HG03565 (cell line): ENCODE data around the gene MAD1L1.
"Not testable (repeated sequence)": the region's sequence is repeated elsewhere in the genome, so short reads cannot be mapped to it uniquely, and the experiment has no call there.

Source experiments
- ATAC-seq: cut with Tn5 transposase; IDR thresholded peaks from one replicate; pipeline ENCODE4 v1.9.1; 2021; ENCODE audit warnings: mild to moderate bottlenecking, moderate library complexity; ENCODE audit not compliant: unreplicated experiment

MAD1L1 gene

DNA sequence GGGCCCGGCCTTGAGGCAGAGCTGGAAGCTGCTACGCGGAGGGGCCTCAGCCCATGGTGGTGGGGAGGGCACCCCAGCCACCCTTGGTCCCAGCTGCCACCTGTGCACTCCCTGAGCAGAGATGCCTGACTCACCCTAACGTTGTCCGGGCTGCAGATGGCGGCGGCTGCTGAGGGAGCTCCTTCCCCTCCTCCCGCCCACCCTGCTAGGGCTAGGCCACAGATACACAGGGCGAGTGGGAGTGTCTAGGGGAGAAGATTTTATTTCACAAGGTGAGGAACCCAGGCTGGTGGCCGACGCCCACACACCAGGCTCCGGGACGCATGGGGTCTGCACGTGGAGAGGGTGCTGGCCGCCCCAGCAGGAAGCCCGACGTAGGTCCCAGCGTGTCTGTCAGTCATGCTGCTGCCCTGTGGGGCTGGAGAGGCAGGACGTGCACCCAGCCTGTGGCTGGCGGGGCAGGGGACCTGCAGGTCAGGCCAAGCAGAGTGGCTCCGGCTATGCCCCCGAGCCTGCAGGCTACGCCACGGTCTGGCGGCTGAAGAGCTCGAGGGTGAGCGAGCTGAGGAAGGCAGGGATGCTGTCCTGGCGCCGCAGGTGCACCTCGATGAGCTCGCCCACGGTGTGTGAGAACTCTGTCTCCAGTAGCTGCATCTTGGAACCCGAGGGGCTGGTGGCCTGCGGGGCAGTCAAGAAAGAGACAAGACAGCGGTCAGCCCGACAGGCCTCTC lies 417.0 kb downstream of the MAD1L1 start:
- not testable (repeated sequence) for ATAC-seq

DNA sequence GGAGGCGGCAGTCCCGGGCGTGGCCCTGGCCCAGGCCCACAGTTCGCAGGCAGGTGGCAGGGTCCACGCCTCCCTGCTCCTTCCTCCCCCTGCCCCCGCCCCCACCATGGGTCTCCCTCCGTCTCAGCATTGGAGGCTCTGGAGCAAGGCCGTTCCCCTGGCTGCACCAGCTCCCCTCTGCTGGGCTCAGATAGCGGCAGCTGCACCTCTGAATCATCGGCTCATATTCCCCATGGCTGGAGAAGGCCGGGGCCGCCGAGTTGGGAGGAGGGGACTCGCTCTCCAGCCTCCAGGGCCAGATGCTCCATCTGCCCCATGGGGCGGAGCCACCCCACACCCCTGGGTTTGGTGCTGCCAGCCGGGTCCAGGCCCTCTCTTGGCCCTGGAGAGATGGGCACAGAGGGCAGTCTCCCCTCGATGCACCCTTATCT lies 417.7 kb downstream of the MAD1L1 start:
- ATAC-seq: no peak

DNA sequence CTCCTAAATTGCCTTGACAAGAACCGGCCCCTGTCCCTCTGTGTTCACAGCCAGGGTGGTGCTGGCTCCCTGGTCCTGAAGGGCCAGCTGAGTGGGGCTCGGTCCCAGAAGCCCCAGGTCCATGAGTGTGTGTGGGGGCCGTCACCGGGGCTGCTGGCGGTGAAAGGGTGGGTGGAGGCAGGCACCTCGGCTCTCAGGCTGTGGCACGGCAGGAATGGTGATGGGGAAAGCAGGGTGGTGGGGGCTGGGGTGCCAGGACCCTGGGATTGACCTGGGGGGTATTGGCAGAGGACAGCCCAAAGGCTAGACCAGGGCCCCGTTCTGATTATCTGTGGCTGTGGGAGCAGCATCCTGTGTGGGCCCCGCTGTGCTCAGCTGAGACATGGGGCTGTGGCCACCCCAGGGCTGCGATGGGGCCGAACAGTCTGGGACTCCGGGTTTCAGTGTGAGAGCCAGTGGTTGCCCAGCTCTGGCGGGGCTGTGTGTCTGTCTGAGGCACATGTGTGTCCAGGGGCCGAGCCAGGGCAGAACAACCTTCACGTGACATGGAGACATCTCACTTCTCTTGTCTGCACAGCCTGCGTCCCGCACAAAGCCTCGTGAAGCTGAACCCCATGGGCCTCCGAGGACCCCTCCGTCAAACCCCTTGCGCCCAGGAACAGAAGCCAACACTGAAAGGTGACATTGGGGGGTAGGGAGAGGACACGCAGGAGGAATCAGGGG lies 418.5 kb downstream of the MAD1L1 start:
- ATAC-seq: no peak

DNA sequence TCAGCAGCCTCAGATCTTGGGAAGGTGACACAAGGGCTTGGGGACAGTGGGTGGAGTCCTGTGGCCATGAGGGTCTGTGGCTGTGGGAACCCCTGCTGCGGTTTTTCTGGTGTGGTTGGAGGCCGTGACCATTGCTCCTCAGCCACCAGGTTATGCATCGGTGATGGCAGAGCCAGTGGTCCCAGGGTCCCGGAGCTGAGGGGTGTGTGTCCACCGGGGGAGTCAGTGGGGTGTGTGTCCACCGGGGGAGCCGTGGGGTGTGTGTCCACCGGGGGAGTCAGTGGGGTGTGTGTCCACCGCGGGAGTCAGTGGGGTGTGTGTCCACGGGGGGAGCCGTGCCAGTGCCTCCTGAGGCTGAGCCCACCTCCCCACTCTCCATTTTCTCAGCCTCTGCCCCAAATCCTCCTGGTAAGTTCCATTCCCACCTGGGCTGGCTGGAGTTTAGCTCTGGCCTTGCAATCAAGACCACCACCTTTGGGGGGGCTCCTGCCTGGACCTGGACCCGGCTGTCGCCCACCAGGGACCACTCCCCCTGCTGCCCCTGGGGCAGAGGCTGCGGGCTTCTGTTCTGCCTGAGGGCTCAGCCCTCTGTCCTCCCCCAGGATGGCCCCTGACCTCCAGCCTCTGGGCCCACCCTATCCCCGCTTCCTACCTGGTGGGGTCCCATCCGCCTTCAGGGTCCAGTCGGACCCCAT lies 419.2 kb downstream of the MAD1L1 start:
- no peak for ATAC-seq

DNA sequence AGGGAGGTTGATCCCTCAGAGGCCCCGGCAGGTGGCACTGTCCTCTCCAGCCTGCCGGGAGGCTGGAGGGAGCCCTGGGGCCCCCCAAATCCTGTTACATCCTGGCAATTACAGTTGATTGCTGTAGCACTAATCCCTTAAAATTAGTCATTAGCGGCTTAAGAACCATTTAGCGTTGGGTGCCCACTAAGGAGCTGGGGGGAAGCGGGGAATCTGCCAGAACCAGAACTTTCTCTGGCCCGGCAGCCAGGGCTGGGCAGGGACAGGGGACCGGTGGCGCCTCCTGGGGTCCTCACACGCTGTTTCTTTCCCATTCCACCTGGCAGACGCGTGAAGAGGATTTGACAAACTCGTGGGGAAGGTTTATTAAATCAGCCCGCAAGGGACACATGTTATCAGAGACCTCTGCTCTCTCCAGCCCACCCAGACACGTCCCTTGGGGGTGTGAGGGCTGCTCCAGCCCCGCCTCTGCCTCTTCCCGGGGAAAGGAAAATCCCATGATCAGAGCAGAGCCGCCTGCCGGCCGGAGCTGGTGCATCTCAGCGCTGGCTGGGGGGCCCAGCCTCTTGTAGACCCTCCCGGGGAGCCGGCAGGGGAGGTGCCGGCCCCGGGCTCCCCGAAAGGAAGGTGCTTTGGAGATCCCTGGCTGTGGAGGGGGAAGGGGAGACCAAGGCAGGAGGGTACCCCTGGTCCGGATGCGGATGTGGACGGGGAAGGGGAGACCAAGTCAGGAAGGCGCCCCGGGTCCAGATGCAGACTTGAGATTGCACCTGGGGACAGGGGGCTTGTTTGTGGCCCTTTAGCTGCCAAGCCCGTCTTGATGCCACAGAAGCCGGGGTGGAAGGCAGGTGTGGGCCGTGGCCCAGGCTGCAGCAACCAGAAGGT lies 420.0 kb downstream of the MAD1L1 start:
- no peak for ATAC-seq

DNA sequence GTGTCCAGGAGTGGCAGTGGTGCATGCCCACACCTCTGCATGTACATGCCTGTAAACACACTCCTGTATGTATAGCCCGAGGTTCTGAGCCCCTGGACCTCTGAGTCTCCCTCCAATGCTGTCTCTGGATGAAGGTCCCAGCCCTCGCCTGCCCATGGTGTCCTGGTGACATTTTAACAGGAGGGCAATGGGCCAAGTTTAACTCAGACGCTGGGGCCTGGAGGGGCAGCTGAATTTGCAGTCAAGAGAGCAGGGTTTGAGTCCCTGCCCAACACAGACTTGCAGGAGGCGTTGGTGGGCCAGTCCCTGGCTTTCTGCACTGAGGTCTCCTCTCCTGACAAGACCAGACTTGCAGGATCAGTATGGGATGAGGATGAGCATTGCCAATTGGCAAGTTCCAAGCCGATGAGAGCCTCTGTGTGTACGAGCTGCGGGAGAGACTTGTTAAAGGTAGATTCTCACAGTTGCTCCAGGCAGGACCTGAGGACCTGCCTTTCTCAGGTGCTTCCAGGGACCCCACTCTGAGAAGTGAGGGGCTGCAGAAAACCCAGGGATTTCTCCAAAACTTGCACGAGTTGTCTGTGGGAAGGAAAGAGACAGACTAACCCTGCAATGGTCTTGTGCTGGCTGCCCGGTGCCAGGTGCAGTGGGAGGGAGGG lies 420.8 kb downstream of the MAD1L1 start:
- ATAC-seq: no peak

DNA sequence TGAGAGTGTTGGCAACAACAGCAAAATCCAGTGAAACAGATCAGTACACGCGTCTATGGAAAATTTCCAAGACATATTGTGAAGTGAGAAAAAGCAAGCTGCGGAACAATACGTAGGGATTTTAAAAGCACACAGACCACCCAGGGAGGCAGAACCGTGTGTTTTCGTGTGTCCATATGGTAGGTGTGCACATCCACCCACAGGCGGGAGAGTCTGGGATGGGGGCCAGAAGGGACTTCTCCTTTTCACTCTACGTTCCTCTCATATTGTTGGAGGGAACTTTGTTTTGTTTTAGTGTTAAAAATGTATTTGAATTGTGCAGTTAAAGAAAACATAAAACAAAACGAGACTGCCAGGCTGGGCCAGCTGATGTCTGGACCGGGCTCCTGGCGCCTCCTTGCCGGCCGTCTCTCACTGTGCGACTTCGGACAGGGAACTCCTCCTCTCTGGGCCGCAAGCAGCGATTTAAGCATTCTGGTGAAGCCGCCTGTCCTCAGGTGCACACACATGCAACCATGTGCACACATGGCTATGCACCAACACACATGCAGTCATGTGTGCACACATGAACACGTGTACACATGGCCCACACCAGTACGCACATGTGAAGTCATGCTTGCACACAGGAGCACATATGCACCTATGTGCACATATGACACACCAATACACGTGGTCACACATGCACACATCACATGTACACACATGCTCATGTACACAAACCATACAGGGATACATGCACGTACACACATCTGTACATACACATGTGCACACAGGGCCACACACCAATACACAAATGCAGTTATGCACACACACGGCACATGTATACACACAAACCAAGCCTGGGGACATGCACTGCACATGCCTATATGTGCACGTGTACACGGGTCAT lies 421.5 kb downstream of the MAD1L1 start:
- ATAC-seq: no peak

DNA sequence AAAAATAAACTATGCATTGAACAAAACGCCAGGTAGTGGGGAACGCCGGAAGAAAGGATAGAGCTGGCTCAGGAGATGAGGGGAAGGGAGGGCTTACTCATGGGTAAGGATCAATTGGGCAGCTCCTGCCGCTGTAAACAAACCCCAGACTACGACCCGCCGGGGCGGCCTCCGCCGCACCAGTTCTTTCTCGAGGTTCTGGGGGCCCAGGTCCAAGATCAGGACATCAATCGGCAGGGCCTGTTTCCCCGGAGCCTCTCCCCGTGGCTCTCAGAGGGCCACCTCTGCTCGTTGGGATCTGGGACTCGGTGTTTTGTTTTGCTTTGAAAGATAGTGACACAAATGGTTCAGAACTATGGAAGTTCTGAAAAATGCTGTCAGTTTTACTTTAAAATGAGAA lies 422.2 kb downstream of the MAD1L1 start:
- no peak for ATAC-seq

DNA sequence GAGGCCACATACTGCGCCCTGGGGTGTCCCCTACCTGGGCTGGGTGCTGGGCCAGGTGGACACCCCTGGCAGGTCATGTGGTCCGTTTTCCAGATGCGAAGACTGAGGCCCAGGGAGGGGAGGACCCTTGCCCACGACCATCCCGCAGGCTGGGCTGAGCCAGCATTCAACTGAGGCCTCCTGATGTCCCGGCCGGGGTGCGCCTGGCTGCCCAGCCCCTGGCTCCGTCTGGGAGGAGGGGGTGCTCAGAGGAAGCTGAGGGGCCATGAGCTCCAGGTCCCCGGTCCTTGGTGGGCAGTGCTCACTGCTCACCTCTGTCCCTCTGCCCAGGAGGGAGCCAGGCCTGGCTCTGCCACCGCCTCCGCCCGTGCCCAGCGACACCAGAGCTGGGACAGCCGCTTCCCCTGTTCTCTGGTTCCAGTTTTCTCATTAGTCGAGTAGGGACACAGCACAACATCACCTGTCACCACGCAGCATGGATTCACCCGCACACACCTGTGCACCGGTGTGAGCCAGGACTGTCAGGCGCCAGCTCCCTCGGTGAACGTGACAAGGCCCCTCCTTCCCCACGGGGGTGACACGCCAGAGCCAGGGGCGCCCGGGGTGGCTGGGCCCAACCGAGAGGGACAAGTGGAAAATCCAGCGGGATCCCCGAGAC lies 423.0 kb downstream of the MAD1L1 start:
- no peak for ATAC-seq

DNA sequence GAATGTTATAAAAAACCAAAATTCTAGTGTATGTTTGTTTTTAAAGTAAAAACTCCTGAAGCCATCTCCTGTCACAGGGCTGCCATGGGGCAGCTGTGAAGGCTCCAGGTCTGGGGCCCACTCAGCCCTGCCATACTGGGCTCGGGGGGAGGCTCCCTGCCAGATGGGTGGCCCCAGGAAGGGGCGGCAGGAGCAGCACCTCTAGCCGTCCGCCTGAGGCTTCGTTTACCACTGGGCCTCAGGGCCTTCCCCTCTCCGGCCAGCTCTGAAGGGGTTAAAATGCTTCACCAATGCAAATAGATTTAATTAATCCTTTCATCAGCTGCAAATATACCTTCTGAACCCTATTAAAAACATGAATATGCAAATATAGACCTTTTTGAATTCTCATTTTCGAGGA lies 423.7 kb downstream of the MAD1L1 start:
- no peak for ATAC-seq

DNA sequence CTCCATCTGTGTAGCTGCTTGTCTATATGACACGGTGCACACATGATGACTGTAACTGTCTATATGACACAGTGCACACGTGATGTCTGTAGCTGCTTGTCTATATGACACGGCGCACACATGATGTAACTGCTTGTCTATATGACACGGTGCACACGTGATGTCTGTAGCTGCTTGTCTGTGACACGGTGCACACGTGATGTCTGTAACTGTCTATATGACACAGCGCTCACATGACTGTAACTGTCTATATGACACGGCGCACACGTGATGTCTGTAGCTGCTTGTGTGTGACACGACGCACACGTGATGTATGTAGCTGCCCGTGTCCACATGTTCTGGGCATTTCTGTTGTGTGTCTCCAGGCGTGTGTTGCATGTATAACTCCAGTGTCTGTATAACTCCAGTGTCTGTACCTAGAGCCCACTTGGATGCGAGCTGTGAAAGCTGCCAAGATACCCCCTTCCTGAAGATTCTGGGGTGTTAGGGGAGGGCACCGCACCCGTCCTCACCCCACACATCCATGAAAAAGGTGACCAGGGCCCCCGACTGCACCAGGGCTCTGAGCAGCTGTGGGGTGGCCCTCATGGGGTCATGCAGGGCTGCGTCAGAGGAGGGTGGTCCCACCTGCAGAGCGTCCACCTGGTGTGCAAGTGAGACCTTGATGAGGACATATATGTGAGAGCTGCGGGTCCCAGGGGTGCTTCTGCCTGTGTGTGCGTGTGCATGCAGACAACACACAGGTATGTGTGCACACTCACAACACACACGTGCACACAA lies 424.7 kb downstream of the MAD1L1 start:
- no peak for ATAC-seq

DNA sequence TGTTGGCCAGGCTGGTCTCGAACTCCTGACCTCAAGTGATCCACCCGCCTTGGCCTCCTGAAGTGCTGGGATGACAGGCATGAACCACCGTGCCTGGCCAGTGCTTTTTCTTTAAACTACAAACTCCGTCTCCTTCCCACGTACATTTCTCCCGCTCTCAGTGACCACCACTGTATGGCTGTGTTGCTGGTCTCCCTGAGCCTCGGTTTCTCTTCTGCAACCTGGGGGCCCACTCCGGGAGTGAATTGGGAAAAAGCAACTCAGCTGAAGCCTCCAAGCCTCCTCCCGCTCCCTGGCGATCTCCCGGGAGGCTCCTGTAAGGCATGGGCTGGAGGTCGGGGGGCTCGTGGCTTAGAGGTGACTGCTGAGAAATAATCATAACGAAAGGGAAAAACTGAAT lies 426.4 kb downstream of the MAD1L1 start:
- no peak for ATAC-seq

DNA sequence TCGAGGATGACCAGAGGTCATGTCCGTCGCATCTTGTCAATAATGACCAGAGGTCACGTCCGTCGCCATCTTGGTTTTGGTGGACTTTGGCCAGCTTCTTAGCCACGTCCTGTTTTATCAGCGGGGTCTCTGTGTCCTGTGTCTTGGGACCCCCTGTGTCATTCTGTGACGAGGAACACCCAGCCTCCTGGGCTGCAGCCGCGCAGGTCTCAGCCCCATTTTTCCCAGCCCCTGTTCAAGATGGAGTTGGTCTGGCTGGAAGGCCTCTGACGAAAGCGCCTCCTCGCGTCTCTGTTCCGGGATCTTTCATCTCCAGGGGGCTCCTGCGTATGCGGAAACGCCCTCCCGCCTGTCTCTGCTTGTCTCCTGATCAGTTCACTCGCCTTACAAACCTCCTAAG lies 428.4 kb downstream of the MAD1L1 start:
- no peak for ATAC-seq

DNA sequence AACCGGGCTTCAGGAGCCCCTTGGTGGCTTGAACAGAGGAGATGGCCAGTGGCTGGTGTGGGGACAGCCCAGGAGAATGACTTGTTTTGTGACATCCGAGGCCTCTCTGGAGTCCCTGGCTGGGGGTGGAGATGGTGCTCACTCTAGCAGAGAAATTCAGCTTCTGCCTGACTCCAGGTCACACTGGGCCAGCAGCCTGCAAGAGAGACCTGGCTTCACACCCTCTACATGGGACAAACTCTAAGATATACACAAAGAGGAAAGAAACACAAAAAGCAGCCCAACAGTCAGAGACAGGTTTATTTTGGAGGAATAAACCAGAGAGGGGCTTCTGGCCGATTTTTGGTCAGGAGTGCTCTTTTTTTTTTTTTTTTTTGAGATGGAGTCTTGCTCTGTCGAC lies 429.8 kb downstream of the MAD1L1 start:
- ATAC-seq: no peak

DNA sequence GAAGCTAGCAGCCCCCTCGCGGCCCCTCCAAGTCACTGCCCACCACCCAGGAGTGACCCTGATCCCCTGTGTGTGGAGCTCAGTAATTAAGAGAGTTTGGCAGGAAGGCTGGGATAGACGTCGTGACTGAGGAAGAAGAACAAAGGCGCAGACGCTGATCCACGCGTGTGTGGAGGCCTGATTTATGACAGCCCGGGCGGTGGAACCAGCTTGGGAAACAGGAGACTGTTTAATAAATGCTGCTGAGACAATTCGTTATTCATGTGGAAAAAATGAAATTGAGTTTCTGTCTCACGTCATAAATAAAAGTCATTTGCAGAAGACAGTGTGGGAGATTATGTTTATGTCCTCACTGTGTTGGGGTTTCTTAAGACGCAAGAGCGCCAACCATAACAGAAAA lies 431.8 kb downstream of the MAD1L1 start:
- no peak for ATAC-seq

DNA sequence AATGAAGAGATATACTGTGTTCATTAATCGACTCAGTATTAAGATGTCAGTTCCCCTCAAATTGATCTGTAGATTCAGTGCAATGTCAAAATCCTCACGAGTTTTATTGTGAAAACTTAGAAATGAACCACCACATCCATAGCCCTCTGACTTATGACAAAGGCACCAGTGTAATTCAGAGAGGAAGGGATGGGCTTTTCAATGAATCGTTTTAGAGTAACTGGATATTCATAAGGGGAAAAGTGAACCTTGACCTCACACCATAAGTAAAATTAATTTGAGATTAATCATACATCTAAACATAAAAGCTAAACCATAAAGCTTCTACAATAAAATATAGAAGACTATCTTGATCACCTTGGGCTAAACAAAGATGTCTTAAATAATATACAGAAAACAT lies 434.6 kb downstream of the MAD1L1 start:
- no peak for ATAC-seq

DNA sequence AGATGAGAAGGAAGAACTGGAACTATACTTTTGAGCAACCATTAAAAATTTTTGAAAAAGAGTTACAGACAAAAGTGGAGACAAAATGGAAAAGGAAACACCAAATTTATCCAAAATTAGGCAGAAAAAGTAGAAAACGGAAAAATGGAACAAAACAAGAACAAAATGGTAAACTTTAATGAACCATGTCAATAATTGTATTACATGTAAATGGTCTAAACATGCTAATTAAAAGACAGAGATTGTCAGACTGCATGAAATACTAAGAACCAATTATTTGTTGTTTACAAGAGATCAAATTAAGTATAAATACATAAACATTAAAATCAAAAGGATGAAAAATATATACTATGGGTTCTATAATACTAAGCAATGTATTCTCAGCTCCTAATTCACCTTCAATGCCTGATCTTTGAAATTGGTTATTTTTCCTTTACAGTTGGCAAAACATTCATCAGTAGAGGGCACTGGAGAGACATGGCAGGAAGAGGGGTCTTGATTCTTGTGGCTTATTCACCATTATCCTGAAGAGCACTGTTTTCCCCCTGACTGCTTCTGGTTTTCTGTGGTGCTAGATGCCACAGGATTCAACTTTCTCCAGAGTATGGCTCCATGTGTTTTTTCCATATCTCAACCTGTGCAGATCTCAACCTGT lies 437.7 kb downstream of the MAD1L1 start:
- no peak for ATAC-seq
